ENCODE results near the gene SSBP3.

GRCh38 chr1:54362881-54363340, 43.3 kb downstream of the SSBP3 start:
- TF ChIP-seq CTCF (IDR thresholded peaks at IDR 0.05) (no peak), POLR2A (IDR thresholded peaks at IDR 0.05) (no peak), EP300 (IDR thresholded peaks at IDR 0.05) (no peak)

All from tibial nerve (tissue), 4 donors.